SK-N-SH (cell line): ENCODE data around the gene ZRANB2. TPM values are rescaled to one million over a fixed set of nuclear protein-coding genes. Genes with fewer than 3 reads are reported as not detected.

Experiments
- CTCF ChIA-PET: fragments of 300-600, 350-600 bp; formaldehyde crosslinking; extraction: SDS; loops from one replicate; lab custom pipeline; 2021; lab: Yijun Ruan, JAX
- POLR2A ChIA-PET: fragments of 350-600 bp; sonication (Branson Sonifier 250); formaldehyde crosslinking; extraction: SDS; loops from one replicate; lab custom pipeline; 2020; ENCODE audit warnings: antibody characterized with exemption, inconsistent platforms; lab: Yijun Ruan, JAX
- DNase-seq: peaks from one replicate; pipeline ENCODE4 v3.0.0; 2012
- H2AFZ ChIP-seq: fragments of 200-600 bp; sonication (generic); 2 replicates; pipeline ENCODE4 v1.8.1; 2016; ENCODE audit warnings: antibody characterized with exemption, mild to moderate bottlenecking, low read depth
- H3F3A ChIP-seq: fragments of 200-600 bp; sonication (generic); replicated peaks from 2 replicates; pipeline ENCODE3; 2016; ENCODE audit warnings: antibody characterized with exemption, mild to moderate bottlenecking; ENCODE audit not compliant: insufficient read depth
- H3K27ac ChIP-seq, 2 experiments: fragments of 200-500 bp in 1 of 2; fragments of 200-600 bp in 1 of 2; sonication (Bioruptor generic) in 1 of 2; sonication (generic), shearing (Covaris generic) in 1 of 2; 2 replicates each; pipeline versions ENCODE4 v1.5.1 to v1.6.1; 2014 to 2016; ENCODE audit warnings: low read depth in 2 of 2, inconsistent platforms in 1 of 2, low read length in 1 of 2, mild to moderate bottlenecking in 1 of 2, mixed read lengths in 1 of 2
- H3K27me3 ChIP-seq: fragments of 200-600 bp; sonication (generic), shearing (Covaris generic); 2 replicates; pipeline ENCODE4 v1.6.1; 2016; ENCODE audit warnings: mixed run types; ENCODE audit not compliant: insufficient read depth
- H3K36me3 ChIP-seq, 2 experiments: fragments of 200-500 bp in 1 of 2; fragments of 200-600 bp in 1 of 2; sonication (Bioruptor generic) in 1 of 2; sonication (generic) in 1 of 2; replicated peaks in 1 of 2; 2 replicates each; pipeline versions ENCODE3 to v1.5.1; 2014 to 2016; ENCODE audit warnings: low read length in 1 of 2, mild to moderate bottlenecking in 1 of 2; ENCODE audit not compliant: insufficient read depth in 2 of 2, control insufficient read depth in 1 of 2
- H3K4me1 ChIP-seq, 2 experiments: fragments of 200-500 bp in 1 of 2; fragments of 200-600 bp in 1 of 2; sonication (Bioruptor generic) in 1 of 2; sonication (generic), shearing (Covaris generic) in 1 of 2; 2 replicates each; pipeline versions ENCODE4 v1.5.1 to v1.6.1; 2014 to 2016; ENCODE audit warnings: low read depth in 1 of 2, low read length in 1 of 2, mixed run types in 1 of 2; ENCODE audit not compliant: insufficient read depth in 2 of 2, control insufficient read depth in 1 of 2
- H3K4me2 ChIP-seq: fragments of 200-600 bp; sonication (generic), shearing (Covaris generic); 2 replicates; pipeline ENCODE4 v1.6.1; 2017; ENCODE audit warnings: mixed run types
- H3K4me3 ChIP-seq, 2 experiments: fragments of 200-500 bp in 1 of 2; fragments of 200-600 bp in 1 of 2; sonication (Bioruptor generic) in 1 of 2; sonication (generic), shearing (Covaris generic) in 1 of 2; 2 replicates each; pipeline versions ENCODE4 v1.5.1 to v1.8.1; 2014 to 2016; ENCODE audit warnings: low read depth in 2 of 2, inconsistent platforms in 1 of 2, low read length in 1 of 2, mild to moderate bottlenecking in 1 of 2, mixed read lengths in 1 of 2, moderate library complexity in 1 of 2
- H3K79me2 ChIP-seq: fragments of 200-600 bp; sonication (generic); 2 replicates; pipeline ENCODE4 v1.8.1; 2017; ENCODE audit warnings: mild to moderate bottlenecking; ENCODE audit not compliant: insufficient read depth
- H3K9ac ChIP-seq: fragments of 200-600 bp; sonication (generic); 2 replicates; pipeline ENCODE4 v1.6.1; 2017; ENCODE audit warnings: mixed run types
- H3K9me2 ChIP-seq: fragments of 200-600 bp; sonication (generic); 2 replicates; pipeline ENCODE4 v1.6.1; 2017; ENCODE audit warnings: mixed run types
- H3K9me3 ChIP-seq: fragments of 200-600 bp; sonication (generic); 2 replicates; pipeline ENCODE4 v1.6.1; 2017; ENCODE audit warnings: mixed run types, mild to moderate bottlenecking, moderate library complexity
- H4K20me1 ChIP-seq: fragments of 200-600 bp; sonication (generic); 2 replicates; pipeline ENCODE4 v1.6.1; 2017; ENCODE audit warnings: mild to moderate bottlenecking, mixed run types; ENCODE audit not compliant: insufficient read depth
- CHD2 ChIP-seq: fragments of 150-350 bp; IDR thresholded peaks from 2 replicates; pipeline ENCODE4 v1.6.1; 2018; ENCODE audit warnings: low read length; ENCODE audit not compliant: partially characterized antibody
- EZH2phosphoT487 ChIP-seq: fragments of 200-600 bp; sonication (generic); IDR thresholded peaks from 2 replicates; pipeline ENCODE4 v1.6.1; 2017; ENCODE audit warnings: low read depth, mixed run types, mild to moderate bottlenecking, antibody characterized with exemption, moderate library complexity, borderline replicate concordance
- FOXM1 ChIP-seq: IDR thresholded peaks from 2 replicates; pipeline ENCODE4 v1.4.0; 2012; ENCODE audit warnings: low read depth, mild to moderate bottlenecking
- GATA2 ChIP-seq: sonication (generic); formaldehyde crosslinking; IDR thresholded peaks from 2 replicates; pipeline ENCODE4 v1.5.0; 2020; ENCODE audit warnings: mild to moderate bottlenecking, missing genetic modification reagents
- MEF2A ChIP-seq: IDR thresholded peaks from 2 replicates; pipeline ENCODE4 v1.4.0; 2012; ENCODE audit warnings: low read depth, borderline replicate concordance
- MXI1 ChIP-seq: IDR thresholded peaks from 2 replicates; pipeline ENCODE4 v1.6.1; 2012; ENCODE audit warnings: mild to moderate bottlenecking, low read depth, low read length, improper control_type of control experiment
- NFIC ChIP-seq: IDR thresholded peaks from 2 replicates; pipeline ENCODE4 v1.4.0; 2012; ENCODE audit warnings: borderline replicate concordance
- POLR2AphosphoS5 ChIP-seq: IDR thresholded peaks from 2 replicates; pipeline ENCODE4 v1.6.1; 2012; ENCODE audit warnings: low read depth, low read length
- RAD21 ChIP-seq: IDR thresholded peaks from 2 replicates; pipeline ENCODE4 v1.6.1; 2012; ENCODE audit warnings: mild to moderate bottlenecking, low read length
- RFX5 ChIP-seq: IDR thresholded peaks from 2 replicates; pipeline ENCODE4 v1.6.1; 2012; ENCODE audit warnings: mild to moderate bottlenecking, improper control_type of control experiment, low read length
- RXRA ChIP-seq: IDR thresholded peaks from 2 replicates; pipeline ENCODE4 v1.4.0; 2012; ENCODE audit warnings: low read depth, mild to moderate bottlenecking, borderline replicate concordance
- SMC3 ChIP-seq: IDR thresholded peaks from 2 replicates; pipeline ENCODE4 v1.6.1; 2012; ENCODE audit warnings: low read depth, low read length, improper control_type of control experiment
- TCF12 ChIP-seq: IDR thresholded peaks from 2 replicates; pipeline ENCODE4 v1.4.0; 2012
- TEAD4 ChIP-seq: IDR thresholded peaks from 2 replicates; pipeline ENCODE4 v1.4.0; 2012; ENCODE audit warnings: mild to moderate bottlenecking, borderline replicate concordance; ENCODE audit not compliant: insufficient read depth
- YY1 ChIP-seq: IDR thresholded peaks from 2 replicates; pipeline ENCODE4 v1.4.0; 2012; ENCODE audit warnings: low read depth, mild to moderate bottlenecking
- WGBS: methylation state at CpG from one replicate; pipeline ENCODE4 v1.1.6; 2017; ENCODE audit warnings: low lambda C conversion rate; 5-methylcytosine and 5-hydroxymethylcytosine counted together
- polyA plus RNA-seq, 3 experiments: library from polyadenylated mRNA; depleted of rRNA; stranded (reverse); fragments of >200 nt; gene quantifications; 2 replicates each; pipeline ENCODE4 v1.2.3, GENCODE V29; 2012
- TF ChIP-seq, protein P1 (sequence below): IDR thresholded peaks from 2 replicates; pipeline ENCODE4 v1.6.1; 2012; ENCODE audit warnings: mild to moderate bottlenecking, low read depth, low read length, moderate library complexity
- TF ChIP-seq, protein P2 (sequence below): fragments of 150-350 bp; IDR thresholded peaks from 2 replicates; pipeline ENCODE4 v1.6.1; 2016; ENCODE audit warnings: mild to moderate bottlenecking, low read depth, low read length
- TF ChIP-seq, protein P3 (sequence below): IDR thresholded peaks from 2 replicates; pipeline ENCODE4 v1.4.0; 2012; ENCODE audit warnings: low read depth, borderline replicate concordance
- TF ChIP-seq, protein P4 (sequence below): IDR thresholded peaks from 2 replicates; pipeline ENCODE4; 2012
- TF ChIP-seq, protein P5 (sequence below): fragments of 150-350 bp; IDR thresholded peaks from 2 replicates; pipeline ENCODE4 v1.6.1; 2017; ENCODE audit warnings: antibody characterized with exemption, low read length, low read depth, borderline replicate concordance

ZRANB2 gene
- polyA plus RNA-seq, 1 of the 3 experiments (the other 2 are of a cell fraction), result 45.2 TPM

DNA sequence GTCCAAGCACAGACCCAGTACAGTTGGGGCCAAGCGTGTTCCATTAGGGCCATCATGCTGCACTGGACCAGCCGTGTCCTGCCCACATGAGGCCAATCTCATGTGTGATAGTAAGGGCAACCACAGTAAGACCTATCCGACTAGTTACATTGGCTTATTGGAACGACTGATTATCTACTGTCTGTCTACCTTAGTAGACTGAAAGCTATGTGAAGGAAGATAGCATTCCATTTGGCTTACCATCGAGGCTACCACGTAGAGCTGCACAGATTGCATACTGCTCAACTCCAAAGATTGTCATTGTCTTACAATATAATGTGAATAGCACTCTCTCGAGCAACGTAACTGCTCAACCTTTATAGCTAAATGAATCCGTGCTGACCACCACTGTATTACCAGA is 43.8 kb downstream of the ZRANB2 start:
- TF ChIP-seq, protein P1, sequence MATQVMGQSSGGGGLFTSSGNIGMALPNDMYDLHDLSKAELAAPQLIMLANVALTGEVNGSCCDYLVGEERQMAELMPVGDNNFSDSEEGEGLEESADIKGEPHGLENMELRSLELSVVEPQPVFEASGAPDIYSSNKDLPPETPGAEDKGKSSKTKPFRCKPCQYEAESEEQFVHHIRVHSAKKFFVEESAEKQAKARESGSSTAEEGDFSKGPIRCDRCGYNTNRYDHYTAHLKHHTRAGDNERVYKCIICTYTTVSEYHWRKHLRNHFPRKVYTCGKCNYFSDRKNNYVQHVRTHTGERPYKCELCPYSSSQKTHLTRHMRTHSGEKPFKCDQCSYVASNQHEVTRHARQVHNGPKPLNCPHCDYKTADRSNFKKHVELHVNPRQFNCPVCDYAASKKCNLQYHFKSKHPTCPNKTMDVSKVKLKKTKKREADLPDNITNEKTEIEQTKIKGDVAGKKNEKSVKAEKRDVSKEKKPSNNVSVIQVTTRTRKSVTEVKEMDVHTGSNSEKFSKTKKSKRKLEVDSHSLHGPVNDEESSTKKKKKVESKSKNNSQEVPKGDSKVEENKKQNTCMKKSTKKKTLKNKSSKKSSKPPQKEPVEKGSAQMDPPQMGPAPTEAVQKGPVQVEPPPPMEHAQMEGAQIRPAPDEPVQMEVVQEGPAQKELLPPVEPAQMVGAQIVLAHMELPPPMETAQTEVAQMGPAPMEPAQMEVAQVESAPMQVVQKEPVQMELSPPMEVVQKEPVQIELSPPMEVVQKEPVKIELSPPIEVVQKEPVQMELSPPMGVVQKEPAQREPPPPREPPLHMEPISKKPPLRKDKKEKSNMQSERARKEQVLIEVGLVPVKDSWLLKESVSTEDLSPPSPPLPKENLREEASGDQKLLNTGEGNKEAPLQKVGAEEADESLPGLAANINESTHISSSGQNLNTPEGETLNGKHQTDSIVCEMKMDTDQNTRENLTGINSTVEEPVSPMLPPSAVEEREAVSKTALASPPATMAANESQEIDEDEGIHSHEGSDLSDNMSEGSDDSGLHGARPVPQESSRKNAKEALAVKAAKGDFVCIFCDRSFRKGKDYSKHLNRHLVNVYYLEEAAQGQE, result no peak
- no peak for TF ChIP-seq TCF12
- TF ChIP-seq, protein P2, sequence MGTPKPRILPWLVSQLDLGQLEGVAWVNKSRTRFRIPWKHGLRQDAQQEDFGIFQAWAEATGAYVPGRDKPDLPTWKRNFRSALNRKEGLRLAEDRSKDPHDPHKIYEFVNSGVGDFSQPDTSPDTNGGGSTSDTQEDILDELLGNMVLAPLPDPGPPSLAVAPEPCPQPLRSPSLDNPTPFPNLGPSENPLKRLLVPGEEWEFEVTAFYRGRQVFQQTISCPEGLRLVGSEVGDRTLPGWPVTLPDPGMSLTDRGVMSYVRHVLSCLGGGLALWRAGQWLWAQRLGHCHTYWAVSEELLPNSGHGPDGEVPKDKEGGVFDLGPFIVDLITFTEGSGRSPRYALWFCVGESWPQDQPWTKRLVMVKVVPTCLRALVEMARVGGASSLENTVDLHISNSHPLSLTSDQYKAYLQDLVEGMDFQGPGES, result no peak
- no peak for TF ChIP-seq RFX5
- TF ChIP-seq CHD2, result no peak
- TF ChIP-seq, protein P3, sequence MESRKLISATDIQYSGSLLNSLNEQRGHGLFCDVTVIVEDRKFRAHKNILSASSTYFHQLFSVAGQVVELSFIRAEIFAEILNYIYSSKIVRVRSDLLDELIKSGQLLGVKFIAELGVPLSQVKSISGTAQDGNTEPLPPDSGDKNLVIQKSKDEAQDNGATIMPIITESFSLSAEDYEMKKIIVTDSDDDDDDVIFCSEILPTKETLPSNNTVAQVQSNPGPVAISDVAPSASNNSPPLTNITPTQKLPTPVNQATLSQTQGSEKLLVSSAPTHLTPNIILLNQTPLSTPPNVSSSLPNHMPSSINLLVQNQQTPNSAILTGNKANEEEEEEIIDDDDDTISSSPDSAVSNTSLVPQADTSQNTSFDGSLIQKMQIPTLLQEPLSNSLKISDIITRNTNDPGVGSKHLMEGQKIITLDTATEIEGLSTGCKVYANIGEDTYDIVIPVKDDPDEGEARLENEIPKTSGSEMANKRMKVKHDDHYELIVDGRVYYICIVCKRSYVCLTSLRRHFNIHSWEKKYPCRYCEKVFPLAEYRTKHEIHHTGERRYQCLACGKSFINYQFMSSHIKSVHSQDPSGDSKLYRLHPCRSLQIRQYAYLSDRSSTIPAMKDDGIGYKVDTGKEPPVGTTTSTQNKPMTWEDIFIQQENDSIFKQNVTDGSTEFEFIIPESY, result no peak
- TF ChIP-seq NFIC, result no peak
- TF ChIP-seq SMC3, result no peak
- no peak for TF ChIP-seq GATA2 (CRISPR knock-in tag)
- TF ChIP-seq MEF2A, result no peak
- TF ChIP-seq RXRA, result no peak
- no peak for TF ChIP-seq EZH2phosphoT487
- TF ChIP-seq, protein P4, sequence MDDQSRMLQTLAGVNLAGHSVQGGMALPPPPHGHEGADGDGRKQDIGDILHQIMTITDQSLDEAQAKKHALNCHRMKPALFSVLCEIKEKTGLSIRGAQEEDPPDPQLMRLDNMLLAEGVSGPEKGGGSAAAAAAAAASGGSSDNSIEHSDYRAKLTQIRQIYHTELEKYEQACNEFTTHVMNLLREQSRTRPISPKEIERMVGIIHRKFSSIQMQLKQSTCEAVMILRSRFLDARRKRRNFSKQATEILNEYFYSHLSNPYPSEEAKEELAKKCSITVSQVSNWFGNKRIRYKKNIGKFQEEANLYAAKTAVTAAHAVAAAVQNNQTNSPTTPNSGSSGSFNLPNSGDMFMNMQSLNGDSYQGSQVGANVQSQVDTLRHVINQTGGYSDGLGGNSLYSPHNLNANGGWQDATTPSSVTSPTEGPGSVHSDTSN, result no peak
- TF ChIP-seq POLR2AphosphoS5, result no peak
- no peak for TF ChIP-seq TEAD4
- TF ChIP-seq, protein P5, sequence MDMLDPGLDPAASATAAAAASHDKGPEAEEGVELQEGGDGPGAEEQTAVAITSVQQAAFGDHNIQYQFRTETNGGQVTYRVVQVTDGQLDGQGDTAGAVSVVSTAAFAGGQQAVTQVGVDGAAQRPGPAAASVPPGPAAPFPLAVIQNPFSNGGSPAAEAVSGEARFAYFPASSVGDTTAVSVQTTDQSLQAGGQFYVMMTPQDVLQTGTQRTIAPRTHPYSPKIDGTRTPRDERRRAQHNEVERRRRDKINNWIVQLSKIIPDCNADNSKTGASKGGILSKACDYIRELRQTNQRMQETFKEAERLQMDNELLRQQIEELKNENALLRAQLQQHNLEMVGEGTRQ, result no peak
- TF ChIP-seq FOXM1, result no peak
- no peak for TF ChIP-seq RAD21
- TF ChIP-seq MXI1, result no peak
- TF ChIP-seq YY1, result no peak
- Histone ChIP-seq H3K4me1 (peaks cover 0 to 24% of the 10 kb centered on the region in 2 experiments; a peak in 1 of 4 replicates), H3F3A (peaks cover 4% of the 10 kb centered on the region), H3K9ac (no peak overlapping the region), H3K9me2 (no peaks in the 10 kb centered on the region), H4K20me1 (no peaks in the 10 kb centered on the region), H3K27me3 (no peaks in the 10 kb centered on the region), H3K9me3 (no peaks in the 10 kb centered on the region), H3K4me3 (no peak overlapping the region), H3K36me3 (no peaks in the 10 kb centered on the region), H3K27ac (no peak overlapping the region), H2AFZ (no peak overlapping the region), H3K79me2 (no peaks in the 10 kb centered on the region), H3K4me2 (no peak overlapping the region)
- WGBS, result 89% methylated on average over 7 of the region's 9 CpGs
- ChIA-PET CTCF (interaction anchor here (0.7 to 1.7 kb wide), 4 partner anchors 11 to 509 kb away, joined by 3 to 7 read pairs (median 3); partner anchors contain the start of gene PTGER3), POLR2A (no interaction called here)
- no peak for DNase-seq
